ENCODE results near the gene PRR29.

PRR29 gene

GRCh38 chr17:63955791-63956190, 42.4 kb upstream of the PRR29 start:
- TF ChIP-seq CTCF (IDR thresholded peaks at IDR 0.05; ENCODE audit: low read length, missing control alignments), result no peak
- no peak for DNase-seq (ENCODE audit: low read depth)
- no peak overlapping the region for H3K4me3 ChIP-seq (replicated peaks; ENCODE audit: low read depth, low read length)

GRCh38 chr17:63956296-63956920, 41.7 kb upstream of the PRR29 start:
- DNase-seq (ENCODE audit: low read depth), result peak; percentile 14
- no peak overlapping the region for H3K4me3 ChIP-seq (replicated peaks; ENCODE audit: low read depth, low read length)
- TF ChIP-seq CTCF (IDR thresholded peaks at IDR 0.05; ENCODE audit: low read length, missing control alignments), result no peak

GRCh38 chr17:63960006-63960405, 38.1 kb upstream of the PRR29 start:
- no peak for TF ChIP-seq CTCF (IDR thresholded peaks at IDR 0.05; ENCODE audit: low read length, missing control alignments)
- DNase-seq (ENCODE audit: low read depth), result no peak
- H3K4me3 ChIP-seq (replicated peaks; ENCODE audit: low read depth, low read length), result no peak overlapping the region

GRCh38 chr17:63960430-63960829, 37.7 kb upstream of the PRR29 start:
- TF ChIP-seq CTCF (IDR thresholded peaks at IDR 0.05; ENCODE audit: low read length, missing control alignments), result no peak
- no peak overlapping the region for H3K4me3 ChIP-seq (replicated peaks; ENCODE audit: low read depth, low read length)
- DNase-seq (ENCODE audit: low read depth), result no peak

- H3K4me3 ChIP-seq (replicated peaks; ENCODE audit: low read depth, low read length), result no peak overlapping the region
- no peak for TF ChIP-seq CTCF (IDR thresholded peaks at IDR 0.05; ENCODE audit: low read length, missing control alignments)
- peak; percentile 68 for DNase-seq (ENCODE audit: low read depth)
These were observed 36.6 kb upstream of the PRR29 start for GRCh38 chr17:63961355-63962212.

- H3K4me3 ChIP-seq (replicated peaks; ENCODE audit: low read depth, low read length), result no peak overlapping the region
- no peak for TF ChIP-seq CTCF (IDR thresholded peaks at IDR 0.05; ENCODE audit: low read length, missing control alignments)
- no peak for DNase-seq (ENCODE audit: low read depth)
These were observed 35.8 kb upstream of the PRR29 start for GRCh38 chr17:63962298-63962744.
